Measurements from ENCODE around the gene HOXA3.

- TF ChIP-seq SP1 (CRISPR knock-in tag; conservative IDR thresholded peaks at IDR 0.05) (no peak), CTCF (IDR thresholded peaks at IDR 0.05) (peak; percentile 83), ZBTB43 (CRISPR knock-in tag; IDR thresholded peaks at IDR 0.05) (no peak), CREM (CRISPR knock-in tag; IDR thresholded peaks at IDR 0.05) (no peak), NR2C2 (CRISPR knock-in tag; IDR thresholded peaks at IDR 0.05) (no peak), FOXK1 (CRISPR knock-in tag; IDR thresholded peaks at IDR 0.05) (no peak), ZNF232 (CRISPR knock-in tag; IDR thresholded peaks at IDR 0.05) (no peak), TEAD1 (CRISPR knock-in tag; IDR thresholded peaks at IDR 0.05) (0 out of 2 replicates have a peak, but pooled peaks have one; percentile 28)
These were observed 27.4 kb upstream of the HOXA3 start for GRCh38 chr7:27179503-27180430.

Measured in WTC11 (cell line).